B cell (primary cell): ENCODE data around the gene STPG4. TPM values are rescaled to one million over a fixed set of nuclear protein-coding genes. Genes with fewer than 3 reads are reported as not detected.

ENCODE experiments used
- ATAC-seq: fragments of 200-7000 bp; cut with Tn5 transposase; one replicate; pipeline ENCODE4 v1.10.0; 2021; ENCODE audit warnings: low read depth, mild to moderate bottlenecking, moderate number of reproducible peaks, moderate library complexity
- CTCF ChIA-PET: fragments of 350-600 bp; sonication (Branson Sonifier 250); formaldehyde crosslinking; loops from one replicate; lab custom pipeline; 2021; ENCODE audit warnings: antibody characterized with exemption, inconsistent platforms; lab: Charles Lee
- POLR2A ChIA-PET: fragments of 350-600 bp; sonication (Branson Sonifier 250); formaldehyde crosslinking; loops from one replicate; lab custom pipeline; 2021; ENCODE audit warnings: antibody characterized with exemption; lab: Charles Lee
- DNase-seq: peaks from one replicate; pipeline ENCODE4 v3.0.0; 2013
- H2AFZ ChIP-seq: 2 replicates; pipeline ENCODE4 v1.6.1; 2012; ENCODE audit warnings: mild to moderate bottlenecking, low read depth, low read length; ENCODE audit not compliant: insufficient read depth, poor library complexity, severe bottlenecking
- H3K27ac ChIP-seq, 2 donors: 1 replicate in 1 of 2; 2 replicates in 1 of 2; pipeline ENCODE4 v1.5.1; 2012 to 2013; ENCODE audit warnings: low read length in 2 of 2, mild to moderate bottlenecking in 2 of 2, moderate library complexity in 1 of 2
- H3K27me3 ChIP-seq, 4 experiments: fragments of 200-600 bp in 1 of 4; sonication (generic) in 1 of 4; replicated peaks in 1 of 4; 1 replicate in 2 of 4; 2 replicates in 2 of 4; pipeline versions ENCODE4 v1.6.1 to v1.7.0; 2013 to 2016; ENCODE audit warnings: low read length in 3 of 4, mild to moderate bottlenecking in 2 of 4, mixed read lengths in 1 of 4, moderate library complexity in 1 of 4; ENCODE audit not compliant: insufficient read depth in 4 of 4, control insufficient read depth in 3 of 4; ENCODE audit errors: control extremely low read depth in 1 of 4
- H3K36me3 ChIP-seq, 2 experiments: replicated peaks in 1 of 2; 1 replicate in 1 of 2; 2 replicates in 1 of 2; pipeline versions ENCODE4 v1.6.1 to v1.7.1; 2013; ENCODE audit warnings: low read length in 1 of 2; ENCODE audit not compliant: insufficient read depth in 2 of 2, control insufficient read depth in 1 of 2; ENCODE audit errors: control extremely low read depth in 1 of 2, extremely low read depth in 1 of 2
- H3K4me1 ChIP-seq, 2 donors: fragments of 200-600 bp in 1 of 2; sonication (generic) in 1 of 2; 1 replicate in 1 of 2; 2 replicates in 1 of 2; pipeline versions ENCODE4 v1.5.1 to v1.6.1; 2013 to 2017; ENCODE audit warnings: low read length in 2 of 2; ENCODE audit not compliant: control insufficient read depth in 2 of 2, insufficient read depth in 2 of 2
- H3K4me2 ChIP-seq: replicated peaks from 2 replicates; pipeline ENCODE3; 2012; ENCODE audit warnings: mild to moderate bottlenecking, low read depth, low read length; ENCODE audit not compliant: poor library complexity, severe bottlenecking
- H3K4me3 ChIP-seq, 5 experiments: fragments of 200-600 bp in 1 of 5; sonication (generic) in 1 of 5; 1 replicate in 3 of 5; 2 replicates in 2 of 5; pipeline versions ENCODE4 v1.5.1 to v1.7.0; 2011 to 2016; ENCODE audit warnings: low read length in 4 of 5, mild to moderate bottlenecking in 4 of 5, low read depth in 2 of 5, control low read depth in 1 of 5, moderate library complexity in 1 of 5; ENCODE audit not compliant: insufficient read depth in 1 of 5; ENCODE audit errors: control extremely low read depth in 1 of 5, extremely low read depth in 1 of 5
- H3K79me2 ChIP-seq: fragments of 200-600 bp; sonication (generic); one replicate; pipeline ENCODE4 v1.6.0; 2016; ENCODE audit warnings: low read length; ENCODE audit not compliant: control insufficient read depth, insufficient read depth
- H3K9ac ChIP-seq: fragments of 200-600 bp; sonication (generic); 2 replicates; pipeline ENCODE4 v1.6.1; 2017; ENCODE audit warnings: mild to moderate bottlenecking, low read length, moderate library complexity
- H3K9me3 ChIP-seq, 3 donors: one replicate each; pipeline versions ENCODE4 v1.6.1 to v1.7.1; 2013; ENCODE audit warnings: low read length in 2 of 3; ENCODE audit not compliant: control insufficient read depth in 2 of 3, insufficient read depth in 1 of 3; ENCODE audit errors: control extremely low read depth in 1 of 3
- H4K20me1 ChIP-seq: 2 replicates; pipeline ENCODE4 v1.6.0; 2012; ENCODE audit warnings: mild to moderate bottlenecking, low read length; ENCODE audit not compliant: insufficient read depth, control insufficient read depth, poor library complexity, severe bottlenecking
- H3K27ac Mint-ChIP-seq: one replicate; pipeline ENCODE4 v1.8.0; 2021; ENCODE audit warnings: mixed read lengths
- H3K27me3 Mint-ChIP-seq: one replicate; pipeline ENCODE4 v1.8.0; 2021; ENCODE audit warnings: mixed read lengths
- H3K4me1 Mint-ChIP-seq: one replicate; pipeline ENCODE4 v1.8.0; 2021; ENCODE audit warnings: mixed read lengths
- H3K4me3 Mint-ChIP-seq: one replicate; pipeline ENCODE4 v1.8.0; 2021; ENCODE audit warnings: mixed read lengths
- H3K9me3 Mint-ChIP-seq: one replicate; pipeline ENCODE4 v1.8.0; 2022; ENCODE audit warnings: mixed read lengths; ENCODE audit not compliant: insufficient read depth
- EZH2 ChIP-seq: IDR thresholded peaks from 2 replicates; pipeline ENCODE4 v1.6.1; 2012; ENCODE audit warnings: borderline replicate concordance, low read depth, mild to moderate bottlenecking, moderate library complexity, low read length; ENCODE audit not compliant: insufficient read depth, poor library complexity, severe bottlenecking
- WGBS: methylation state at CpG from one replicate; pipeline ENCODE4 v1.1.5; 2013; ENCODE audit warnings: missing lambda C conversion rate; ENCODE audit not compliant: insufficient coverage; 5-methylcytosine and 5-hydroxymethylcytosine counted together
- intact Hi-C: fragments of 100-400 bp; cut with micrococcal nuclease; formaldehyde crosslinking; loops from one replicate; pipeline ENCODE4 v1.10.0; 2022
- polyA plus RNA-seq: library from polyadenylated mRNA; depleted of rRNA; stranded (reverse); fragments of >200 nt; gene quantifications from 2 replicates; pipeline ENCODE4 v1.2.3, GENCODE V29; 2012
- total RNA-seq, 2 donors: library from RNA; stranded (reverse); fragments of 120-200 nt in 1 of 2; gene quantifications; 1 replicate in 1 of 2; 2 replicates in 1 of 2; pipeline versions ENCODE4 v1.2.3 to v1.2.4, GENCODE V29; 2013 to 2022
- TF ChIP-seq, protein P1 (sequence below): fragments of 200-600 bp; IDR thresholded peaks from one replicate; pipeline ENCODE4 v1.8.0; 2022; ENCODE audit warnings: antibody characterized with exemption, mild to moderate bottlenecking

The STPG4 gene
- total and polyA plus RNA-seq, 2 donors (not counting 1 experiment from before 2014, with no cell fraction given) = 0.31 to 0.79 TPM

DNA sequence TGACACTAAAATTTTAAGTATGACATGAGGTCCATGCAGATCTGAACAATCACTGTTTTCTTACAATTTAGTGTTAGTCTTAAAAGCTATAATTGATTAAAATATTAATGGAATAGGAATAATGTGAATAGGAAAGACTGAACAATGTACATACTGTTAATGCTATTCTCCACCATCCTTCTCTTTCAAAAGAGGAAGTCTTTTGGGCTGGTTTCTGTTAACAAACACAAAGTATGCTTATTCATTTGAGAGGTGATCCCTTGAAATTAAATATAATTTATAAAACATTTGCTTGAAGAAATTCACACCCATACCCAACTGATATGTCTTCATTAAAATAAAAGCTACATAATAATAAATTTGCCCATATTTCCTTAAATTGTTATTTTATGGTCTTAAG lies 2.3 kb downstream of the STPG4 start:
- Histone ChIP-seq H4K20me1 (no peaks in the 10 kb centered on the region), H3K4me2 (no peak overlapping the region), H3K36me3 (peaks cover 6 to 35% of the 10 kb centered on the region in 2 experiments), H2AFZ (no peak overlapping the region), H3K27ac (no peak overlapping the region), H3K79me2 (no peaks in the 10 kb centered on the region), H3K27me3 (no peaks in the 10 kb centered on the region), H3K9ac (no peak overlapping the region), H3K4me3 (no peak overlapping the region), H3K9me3 (no peaks in the 10 kb centered on the region), H3K4me1 (peaks cover 0 to 2% of the 10 kb centered on the region in 2 donors)
- ChIA-PET POLR2A (no interaction called here), CTCF (interaction anchor here (0.6 to 1.1 kb wide), 3 partner anchors 28 to 743 kb away, joined by 3 read pairs; no protein-coding TSS in a partner anchor)
- peaks cover 10% of the 10 kb centered on the region for H3K4me1 Mint-ChIP-seq
- intact Hi-C loops = no loop called here
- no peak for ATAC-seq
- TF ChIP-seq, protein P1, sequence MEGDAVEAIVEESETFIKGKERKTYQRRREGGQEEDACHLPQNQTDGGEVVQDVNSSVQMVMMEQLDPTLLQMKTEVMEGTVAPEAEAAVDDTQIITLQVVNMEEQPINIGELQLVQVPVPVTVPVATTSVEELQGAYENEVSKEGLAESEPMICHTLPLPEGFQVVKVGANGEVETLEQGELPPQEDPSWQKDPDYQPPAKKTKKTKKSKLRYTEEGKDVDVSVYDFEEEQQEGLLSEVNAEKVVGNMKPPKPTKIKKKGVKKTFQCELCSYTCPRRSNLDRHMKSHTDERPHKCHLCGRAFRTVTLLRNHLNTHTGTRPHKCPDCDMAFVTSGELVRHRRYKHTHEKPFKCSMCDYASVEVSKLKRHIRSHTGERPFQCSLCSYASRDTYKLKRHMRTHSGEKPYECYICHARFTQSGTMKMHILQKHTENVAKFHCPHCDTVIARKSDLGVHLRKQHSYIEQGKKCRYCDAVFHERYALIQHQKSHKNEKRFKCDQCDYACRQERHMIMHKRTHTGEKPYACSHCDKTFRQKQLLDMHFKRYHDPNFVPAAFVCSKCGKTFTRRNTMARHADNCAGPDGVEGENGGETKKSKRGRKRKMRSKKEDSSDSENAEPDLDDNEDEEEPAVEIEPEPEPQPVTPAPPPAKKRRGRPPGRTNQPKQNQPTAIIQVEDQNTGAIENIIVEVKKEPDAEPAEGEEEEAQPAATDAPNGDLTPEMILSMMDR = no peak
- no peak for TF ChIP-seq EZH2
- DNase-seq = no peak
- H3K27me3 Mint-ChIP-seq = no peaks in the 10 kb centered on the region
- no peak overlapping the region for H3K27ac Mint-ChIP-seq
- no peaks in the 10 kb centered on the region for H3K9me3 Mint-ChIP-seq
- no peak overlapping the region for H3K4me3 Mint-ChIP-seq

DNA sequence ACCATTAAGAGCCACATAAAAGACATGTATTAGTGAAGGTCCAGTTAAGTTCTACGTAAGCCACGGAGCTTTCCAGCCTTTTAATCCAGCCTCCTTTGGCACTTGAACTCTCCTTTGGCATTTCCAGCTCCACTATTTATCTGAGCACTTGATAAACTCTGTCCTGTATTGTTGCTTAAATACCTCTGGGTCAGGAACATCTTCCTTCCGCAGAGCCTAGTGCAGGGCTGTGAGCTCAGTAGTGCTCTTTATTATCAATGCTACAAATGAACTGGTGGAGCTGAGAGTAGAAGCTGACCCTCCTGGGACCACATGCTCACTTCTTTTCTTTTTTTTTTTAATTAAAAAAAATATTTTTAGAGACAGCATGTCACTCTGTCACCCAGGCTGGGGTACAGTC lies 4.9 kb downstream of the STPG4 start:
- intact Hi-C loops = no loop called here
- peaks cover 3 to 45% of the 10 kb centered on the region in 2 experiments for H3K36me3 ChIP-seq
- DNase-seq (no peak), ATAC-seq (no peak)
- ChIA-PET POLR2A (no interaction called here), CTCF (no interaction called here)
- no peak overlapping the region for H3K4me3 Mint-ChIP-seq
- H2AFZ ChIP-seq = no peak overlapping the region
- H3K4me2 ChIP-seq = no peak overlapping the region
- H3K27me3 Mint-ChIP-seq = no peaks in the 10 kb centered on the region
- H3K4me3 ChIP-seq = no peak overlapping the region
- peaks cover 0 to 2% of the 10 kb centered on the region in 2 donors for H3K4me1 ChIP-seq
- no peaks in the 10 kb centered on the region for H3K9me3 ChIP-seq
- H4K20me1 ChIP-seq = no peaks in the 10 kb centered on the region
- no peaks in the 10 kb centered on the region for H3K79me2 ChIP-seq
- H3K9me3 Mint-ChIP-seq = no peaks in the 10 kb centered on the region
- 100% methylated on average over 1 of the region's 3 CpGs for WGBS
- TF ChIP-seq, protein P1 = no peak
- no peak for TF ChIP-seq EZH2
- peaks cover 3% of the 10 kb centered on the region for H3K4me1 Mint-ChIP-seq
- no peak overlapping the region for H3K9ac ChIP-seq
- H3K27ac Mint-ChIP-seq = no peak overlapping the region
- no peaks in the 10 kb centered on the region for H3K27me3 ChIP-seq
- no peak overlapping the region for H3K27ac ChIP-seq
